Stimulated activated CD4-positive, alpha-beta T cell treated with anti-CD3 and anti-CD28 coated beads, Interleukin-15, amount 100 ng/mL, for 48 hours (primary cell): ENCODE measurements around the gene PLD5.
"Not testable (repeated sequence)": the region's sequence is repeated elsewhere in the genome, so short reads cannot be mapped to it uniquely, and the experiment has no call there.

Experiments
- DNase-seq, 2 donors: peaks; one replicate each; pipeline ENCODE4 v3.0.0-alpha.2; 2020; ENCODE audit warnings: low read depth in 2 of 2

The PLD5 gene

GRCh38 chr1:242058582-242058981, 465.9 kb downstream of the PLD5 start:
- not testable (repeated sequence) for DNase-seq

DNA sequence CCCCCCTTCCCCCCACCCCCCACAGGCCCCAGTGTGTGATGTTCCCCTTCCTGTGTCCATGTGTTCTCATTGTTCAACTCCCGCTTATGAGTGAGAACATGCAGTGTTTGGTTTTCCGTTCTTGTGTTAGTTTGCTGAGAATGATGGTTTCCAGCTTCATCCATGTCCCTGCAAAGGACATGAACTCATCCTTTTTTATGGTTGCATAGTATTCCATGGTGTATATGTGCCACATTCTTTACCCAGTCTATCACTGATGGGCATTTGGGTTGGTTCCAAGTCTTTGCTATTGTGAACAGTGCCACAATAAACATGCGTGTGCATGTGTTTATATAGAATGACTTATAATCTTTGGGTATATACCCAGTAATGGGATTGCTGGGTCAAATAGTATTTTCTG, 466.3 kb downstream of the PLD5 start:
- DNase-seq = not testable (repeated sequence)

GRCh38 chr1:242057745-242058115, 466.8 kb downstream of the PLD5 start:
- no peak for DNase-seq

GRCh38 chr1:242056988-242057744, 467.3 kb downstream of the PLD5 start:
- no peak for DNase-seq

DNA sequence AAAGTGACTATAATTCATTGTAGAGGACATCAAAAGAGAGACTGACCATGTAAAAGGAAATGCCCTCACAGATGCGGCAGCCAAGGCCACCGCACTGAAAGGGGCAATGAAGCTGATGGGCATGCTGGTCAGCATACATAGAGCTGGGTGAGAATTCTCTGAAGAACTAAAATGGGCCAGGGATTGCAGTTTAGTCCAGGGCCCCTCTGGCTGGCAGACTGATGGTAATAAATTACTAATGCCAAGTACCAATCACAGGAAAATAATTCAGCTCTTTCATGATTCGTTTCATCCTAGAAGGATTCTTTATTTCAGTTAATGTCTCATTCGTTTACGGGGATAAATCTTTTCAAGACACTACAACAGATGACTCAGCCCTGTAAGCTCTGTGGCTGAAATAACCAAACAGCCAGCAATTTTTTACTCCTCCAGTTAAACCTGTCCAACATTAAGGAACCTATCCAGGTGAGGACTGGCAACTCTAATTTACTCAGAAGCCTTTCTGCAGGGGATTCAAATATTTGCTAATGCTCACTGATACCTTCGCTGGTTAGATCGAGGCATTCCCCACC, 468.7 kb downstream of the PLD5 start:
- no peak for DNase-seq

DNA sequence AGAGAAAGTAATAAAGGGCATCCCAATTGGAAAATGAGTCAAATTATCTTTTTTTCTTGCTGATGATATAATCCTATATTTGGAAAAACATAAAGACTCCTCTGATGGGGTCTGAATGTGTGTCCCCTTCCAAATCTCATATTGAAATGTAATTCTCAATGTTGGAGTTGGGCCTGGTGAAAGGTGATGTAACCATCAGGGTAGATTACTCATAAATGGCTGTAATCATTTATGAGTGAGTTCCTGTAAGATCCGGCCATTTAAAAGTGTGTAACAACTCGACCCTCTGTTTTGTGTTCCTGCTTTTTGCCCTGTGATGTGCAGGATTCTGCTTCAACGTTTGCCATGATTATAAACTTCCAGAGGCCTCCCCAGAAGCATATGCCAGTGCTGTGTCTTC, 481.3 kb downstream of the PLD5 start:
- DNase-seq = no peak

DNA sequence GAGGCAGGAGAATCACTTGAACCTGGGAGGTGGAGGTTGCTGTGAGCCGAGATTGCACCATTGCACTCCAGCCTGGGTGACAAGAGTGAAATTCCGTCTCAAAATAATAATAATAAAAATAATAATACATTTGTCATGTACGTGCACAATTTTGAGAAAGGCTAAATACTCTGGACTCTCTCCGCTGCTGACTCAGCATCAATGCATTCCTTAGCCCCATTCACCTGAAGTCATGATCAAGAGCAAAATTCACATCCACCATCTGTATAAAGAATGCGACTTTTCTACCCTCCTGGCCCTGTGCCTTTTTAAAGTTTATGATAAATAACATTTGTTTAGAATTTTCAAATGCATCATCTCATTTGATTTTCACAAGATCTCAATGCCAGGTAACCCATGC, 490.1 kb downstream of the PLD5 start:
- no peak for DNase-seq

DNA sequence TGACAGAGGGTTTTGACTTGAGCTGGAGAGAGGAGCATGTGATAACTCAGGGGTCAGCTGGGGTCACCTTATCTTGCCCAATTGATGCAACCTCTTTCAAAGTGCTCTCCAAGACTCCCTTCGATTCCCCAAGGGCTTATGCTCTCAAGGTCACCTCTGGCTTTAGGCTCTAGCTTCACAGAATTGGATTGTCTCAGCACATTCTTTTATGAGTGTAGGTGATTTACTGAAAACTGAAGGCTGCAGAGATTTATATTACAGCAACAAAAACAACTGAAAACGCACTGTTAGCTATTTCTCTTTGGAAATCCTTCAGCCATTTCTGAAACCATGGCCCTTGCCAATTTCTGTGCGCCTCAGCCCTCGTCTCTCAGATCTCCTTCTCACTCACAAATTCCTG, 491.1 kb downstream of the PLD5 start:
- no peak for DNase-seq
